Measurements from ENCODE around the gene CEP72. TPM values are rescaled to one million over a fixed set of nuclear protein-coding genes. Genes with fewer than 3 reads are reported as not detected.

The CEP72 gene
- total RNA-seq, 1 donor from 2014 or later = 4.8 TPM

DNA sequence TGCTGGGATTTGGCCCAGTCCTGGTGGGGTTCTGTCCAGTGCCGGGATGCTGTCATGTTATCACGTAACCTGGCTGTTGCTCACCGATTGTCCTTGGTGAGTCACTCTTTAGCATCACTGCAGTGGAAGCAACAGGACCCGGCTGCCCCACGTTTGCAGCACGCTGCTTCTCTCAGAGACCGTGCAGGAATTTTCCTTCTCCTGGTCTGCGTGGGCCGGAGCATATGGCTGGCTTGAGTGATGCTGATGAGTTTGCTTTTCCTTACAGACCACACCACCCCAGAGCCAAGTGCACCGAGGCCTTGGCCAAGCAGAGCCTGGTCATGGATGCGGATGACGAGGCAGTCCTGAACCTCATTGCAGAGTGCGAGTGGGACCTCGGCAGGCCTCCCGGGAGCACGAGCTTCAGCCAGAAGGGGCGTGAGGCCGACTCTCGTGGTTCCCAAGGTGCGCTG is 21.4 kb downstream of the CEP72 start:
- no peak for DNase-seq (ENCODE audit: low read depth)
- TF ChIP-seq, protein P1, sequence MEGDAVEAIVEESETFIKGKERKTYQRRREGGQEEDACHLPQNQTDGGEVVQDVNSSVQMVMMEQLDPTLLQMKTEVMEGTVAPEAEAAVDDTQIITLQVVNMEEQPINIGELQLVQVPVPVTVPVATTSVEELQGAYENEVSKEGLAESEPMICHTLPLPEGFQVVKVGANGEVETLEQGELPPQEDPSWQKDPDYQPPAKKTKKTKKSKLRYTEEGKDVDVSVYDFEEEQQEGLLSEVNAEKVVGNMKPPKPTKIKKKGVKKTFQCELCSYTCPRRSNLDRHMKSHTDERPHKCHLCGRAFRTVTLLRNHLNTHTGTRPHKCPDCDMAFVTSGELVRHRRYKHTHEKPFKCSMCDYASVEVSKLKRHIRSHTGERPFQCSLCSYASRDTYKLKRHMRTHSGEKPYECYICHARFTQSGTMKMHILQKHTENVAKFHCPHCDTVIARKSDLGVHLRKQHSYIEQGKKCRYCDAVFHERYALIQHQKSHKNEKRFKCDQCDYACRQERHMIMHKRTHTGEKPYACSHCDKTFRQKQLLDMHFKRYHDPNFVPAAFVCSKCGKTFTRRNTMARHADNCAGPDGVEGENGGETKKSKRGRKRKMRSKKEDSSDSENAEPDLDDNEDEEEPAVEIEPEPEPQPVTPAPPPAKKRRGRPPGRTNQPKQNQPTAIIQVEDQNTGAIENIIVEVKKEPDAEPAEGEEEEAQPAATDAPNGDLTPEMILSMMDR (IDR thresholded peaks at IDR 0.05; ENCODE audit: insufficient read depth, low read length, poor library complexity, severe bottlenecking) = no peak
- H3K36me3 ChIP-seq (ENCODE audit: control insufficient read depth, insufficient read depth, low read length) = no peaks in the 10 kb centered on the region

DNA sequence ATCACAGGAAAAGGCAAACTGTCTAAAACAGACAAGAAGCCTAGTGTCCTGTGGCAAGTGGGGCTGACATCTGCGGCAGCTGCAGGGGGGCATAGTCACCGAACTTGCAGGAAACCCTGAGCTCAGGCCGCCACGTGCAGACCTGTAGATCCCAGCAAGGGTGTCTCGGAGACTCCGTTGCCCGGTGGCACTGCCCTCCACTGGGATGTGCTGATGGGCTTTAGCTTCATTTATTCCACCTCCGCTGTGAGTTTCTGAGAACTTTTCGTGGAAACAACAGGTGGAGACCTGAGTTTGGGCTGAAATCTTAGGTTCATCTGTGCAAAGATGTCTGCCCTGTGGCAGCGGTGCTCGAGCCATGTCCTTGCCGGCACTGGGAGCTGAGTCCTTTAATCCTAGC is 22.1 kb downstream of the CEP72 start:
- no peak for DNase-seq (ENCODE audit: low read depth)
- TF ChIP-seq, protein P1 (IDR thresholded peaks at IDR 0.05; ENCODE audit: insufficient read depth, low read length, poor library complexity, severe bottlenecking) = no peak
- Histone ChIP-seq H3K4me3 (ENCODE audit: low read depth, low read length) (no peak overlapping the region), H3K36me3 (ENCODE audit: control insufficient read depth, insufficient read depth, low read length) (no peaks in the 10 kb centered on the region), H3K27me3 (ENCODE audit: control insufficient read depth, insufficient read depth, low read length) (no peaks in the 10 kb centered on the region)

More for the DNA sequence above, 21.4 kb downstream of the CEP72 start:
- Histone ChIP-seq H3K4me3 (ENCODE audit: low read depth, low read length) (no peak overlapping the region), H3K27me3 (ENCODE audit: control insufficient read depth, insufficient read depth, low read length) (no peaks in the 10 kb centered on the region)

DNA sequence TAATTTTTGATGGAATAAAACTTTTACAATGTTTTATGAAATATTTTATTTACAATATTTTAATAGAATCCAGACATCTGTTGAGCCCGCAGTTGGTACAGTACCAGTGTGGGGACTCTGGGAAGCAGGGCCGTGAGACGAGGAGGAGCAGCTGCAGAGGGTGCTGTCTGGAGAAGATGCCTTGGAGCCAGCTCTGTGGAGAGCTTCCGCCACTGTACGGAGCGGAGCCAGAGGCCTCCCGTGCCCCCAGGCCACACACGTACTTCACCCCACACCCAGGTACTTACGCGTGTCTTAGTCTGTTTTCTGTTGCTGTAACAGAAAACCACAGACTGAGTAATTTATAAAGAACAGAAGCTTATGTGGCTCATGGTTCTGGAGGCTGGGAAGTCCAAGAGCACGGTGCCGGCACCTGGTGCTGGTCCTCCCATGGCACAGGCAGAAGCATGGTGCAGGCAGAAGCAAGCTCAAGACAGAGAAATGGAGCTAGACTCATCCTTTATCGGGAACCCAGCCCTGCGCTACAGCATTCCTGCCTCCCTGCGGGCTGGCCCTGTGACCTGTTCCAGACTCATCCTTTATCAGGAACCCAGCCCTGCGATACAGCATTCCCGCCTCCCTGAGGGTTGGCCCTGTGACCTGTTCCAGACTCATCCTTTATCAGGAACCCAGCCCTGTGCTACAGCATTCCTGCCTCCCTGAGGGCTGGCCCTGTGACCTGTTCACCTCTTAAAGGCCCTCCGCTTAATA is 23.3 kb downstream of the CEP72 start:
- peaks cover 1% of the 10 kb centered on the region for H3K36me3 ChIP-seq (ENCODE audit: control insufficient read depth, insufficient read depth, low read length)
- no peak for DNase-seq (ENCODE audit: low read depth)
- no peak overlapping the region for H3K4me3 ChIP-seq (ENCODE audit: low read depth, low read length)
- H3K27me3 ChIP-seq (ENCODE audit: control insufficient read depth, insufficient read depth, low read length) = no peaks in the 10 kb centered on the region
- TF ChIP-seq, protein P1 (IDR thresholded peaks at IDR 0.05; ENCODE audit: insufficient read depth, low read length, poor library complexity, severe bottlenecking) = no peak

DNA sequence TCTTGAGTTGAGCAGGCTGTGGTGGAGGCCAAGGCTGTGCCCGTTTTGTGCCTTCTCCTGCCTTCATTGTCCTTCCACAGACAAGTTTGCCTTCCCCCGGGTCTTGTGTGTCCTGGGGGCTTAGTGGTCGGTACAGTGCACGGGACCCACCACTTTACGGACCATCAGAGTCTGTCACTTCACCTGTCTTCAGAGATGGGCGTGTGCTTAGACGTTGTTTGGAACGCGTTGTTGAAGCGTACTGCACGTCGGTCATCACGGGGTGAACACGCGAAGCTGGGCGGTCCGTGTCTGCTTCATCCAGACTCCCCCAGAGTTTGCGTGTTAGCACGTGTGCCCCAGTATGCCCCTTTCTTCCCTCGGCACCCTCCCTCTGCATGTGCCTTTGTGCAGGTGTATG is 24.8 kb downstream of the CEP72 start:
- no peaks in the 10 kb centered on the region for H3K27me3 ChIP-seq (ENCODE audit: control insufficient read depth, insufficient read depth, low read length)
- H3K36me3 ChIP-seq (ENCODE audit: control insufficient read depth, insufficient read depth, low read length) = peaks cover 1% of the 10 kb centered on the region
- no peak overlapping the region for H3K4me3 ChIP-seq (ENCODE audit: low read depth, low read length)
- TF ChIP-seq, protein P1 (IDR thresholded peaks at IDR 0.05; ENCODE audit: insufficient read depth, low read length, poor library complexity, severe bottlenecking) = no peak
- no peak for DNase-seq (ENCODE audit: low read depth)

DNA sequence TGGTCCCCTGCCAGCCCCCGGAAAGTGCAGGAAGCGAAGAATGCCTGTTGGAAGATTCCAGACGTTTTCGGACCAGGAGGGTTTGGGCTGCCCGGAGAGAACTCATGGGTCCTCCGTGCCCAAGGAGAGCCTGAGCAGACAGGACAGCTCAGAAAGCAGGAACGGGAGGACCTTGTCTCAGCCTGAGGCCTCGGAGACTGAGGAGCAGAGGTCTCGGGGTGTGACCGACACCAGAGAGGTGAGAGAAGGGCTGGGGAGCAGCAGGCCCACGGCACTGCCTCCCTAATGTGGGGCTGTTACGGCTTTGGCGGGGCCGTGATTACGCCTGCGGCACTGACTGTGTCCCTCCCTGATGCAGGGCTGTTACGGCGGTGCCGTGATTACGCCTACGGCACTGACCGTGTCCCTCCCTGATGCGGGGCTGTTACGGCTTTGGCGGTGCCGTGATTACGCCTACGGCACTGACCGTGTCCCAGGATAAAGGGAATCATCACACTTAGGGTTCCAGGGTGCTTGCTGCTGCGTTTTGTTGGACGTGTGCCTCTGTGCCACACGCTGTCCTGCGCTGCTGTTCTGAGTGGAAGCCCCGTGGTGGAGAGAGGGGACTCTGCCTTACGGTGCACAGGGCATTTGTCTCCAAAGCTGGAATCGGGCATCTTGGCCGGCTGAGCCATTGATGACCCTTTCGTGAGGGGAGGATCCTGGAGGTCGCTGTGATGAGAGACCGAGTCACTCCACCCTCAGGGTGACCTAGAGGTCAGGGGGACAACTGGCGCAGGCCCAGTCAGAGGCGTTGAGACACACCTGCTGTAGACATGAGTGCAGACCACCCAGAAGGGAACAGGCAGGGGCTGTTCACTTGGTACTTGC is 25.7 kb downstream of the CEP72 start:
- DNase-seq (ENCODE audit: low read depth) = no peak
- TF ChIP-seq, protein P1 (IDR thresholded peaks at IDR 0.05; ENCODE audit: insufficient read depth, low read length, poor library complexity, severe bottlenecking) = no peak
- H3K36me3 ChIP-seq (ENCODE audit: control insufficient read depth, insufficient read depth, low read length) = peaks cover 1% of the 10 kb centered on the region
- no peak overlapping the region for H3K4me3 ChIP-seq (ENCODE audit: low read depth, low read length)
- H3K27me3 ChIP-seq (ENCODE audit: control insufficient read depth, insufficient read depth, low read length) = no peaks in the 10 kb centered on the region

Data from kidney epithelial cell (primary cell).